Mesodermal cell (in vitro differentiated cells): ENCODE results near the gene SZT2.
"Not testable (repeated sequence)": the region's sequence is repeated elsewhere in the genome, so short reads cannot be mapped to it uniquely, and the experiment has no call there.

Source experiments
- H3K27ac ChIP-seq: 2 replicates; pipeline ENCODE4 v1.7.0; 2013; ENCODE audit warnings: mild to moderate bottlenecking, low read depth, low read length, moderate library complexity; ENCODE audit not compliant: severe bottlenecking
- H3K36me3 ChIP-seq: 2 replicates; pipeline ENCODE4 v1.7.1; 2013; ENCODE audit warnings: mild to moderate bottlenecking, low read length, moderate library complexity; ENCODE audit not compliant: control insufficient read depth, insufficient read depth
- H3K4me1 ChIP-seq: one replicate; pipeline ENCODE4 v1.7.1; 2013; ENCODE audit warnings: mild to moderate bottlenecking, low read length; ENCODE audit not compliant: insufficient read depth, control insufficient read depth, poor library complexity, severe bottlenecking
- H3K4me3 ChIP-seq: 2 replicates; pipeline ENCODE4 v1.7.0; 2013; ENCODE audit warnings: low read length, control low read depth, mild to moderate bottlenecking; ENCODE audit not compliant: insufficient read depth, poor library complexity, severe bottlenecking; ENCODE audit errors: extremely low read depth
- H3K9me3 ChIP-seq: 2 replicates; pipeline ENCODE4 v1.7.1; 2013; ENCODE audit warnings: mild to moderate bottlenecking, low read length, moderate library complexity; ENCODE audit not compliant: control insufficient read depth
- WGBS, 2 experiments: methylation state at CpG; one replicate each; pipeline ENCODE4 v1.1.5; 2013; ENCODE audit warnings: missing lambda C conversion rate in 2 of 2; ENCODE audit not compliant: insufficient coverage in 2 of 2; 5-methylcytosine and 5-hydroxymethylcytosine counted together

Gene SZT2

DNA sequence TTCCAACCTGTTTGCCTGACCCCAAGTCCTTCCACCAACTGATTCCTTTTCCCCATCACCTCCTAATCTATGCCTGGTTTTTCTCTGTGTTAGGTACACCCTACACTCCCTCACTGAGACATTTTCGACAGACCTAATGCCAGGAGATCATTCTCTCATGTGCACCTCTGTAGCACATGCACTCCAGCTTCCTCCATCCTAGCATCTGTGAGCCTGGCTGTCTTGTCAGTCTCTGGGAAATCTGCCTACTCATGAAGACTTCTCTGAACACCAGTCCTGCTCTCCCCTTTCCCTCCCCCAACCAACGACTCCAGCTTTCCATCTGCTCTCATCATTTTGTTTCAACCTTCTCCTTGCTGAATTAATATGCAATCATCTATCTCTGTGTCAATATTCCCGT lies 1.1 kb upstream of the SZT2 start:
- H3K27ac ChIP-seq, result no peak overlapping the region
- H3K4me1 ChIP-seq, result peaks cover 11% of the 10 kb centered on the region
- no peaks in the 10 kb centered on the region for H3K9me3 ChIP-seq
- H3K4me3 ChIP-seq, result peak overlapping the region; percentile 96
- WGBS, 2 experiments, result 80 to 85% methylated on average over 3 of the region's 3 CpGs
- peaks cover 50% of the 10 kb centered on the region for H3K36me3 ChIP-seq

- Histone ChIP-seq H3K4me3 (no peak overlapping the region), H3K27ac (no peak overlapping the region), H3K36me3 (peaks cover 27% of the 10 kb centered on the region), H3K9me3 (no peaks in the 10 kb centered on the region), H3K4me1 (peaks cover 11% of the 10 kb centered on the region)
- WGBS, 2 experiments, result 87 to 95% methylated on average over 2 of the region's 3 CpGs
These were observed 3.0 kb downstream of the SZT2 start for GRCh38 chr1:43392702-43393101.

GRCh38 chr1:43395523-43395922 lies 5.8 kb downstream of the SZT2 start:
- H3K36me3 ChIP-seq, result peaks cover 17% of the 10 kb centered on the region
- H3K4me1 ChIP-seq, result peaks cover 4% of the 10 kb centered on the region
- no peak overlapping the region for H3K27ac ChIP-seq
- 93 to 100% methylated on average over 1 to 3 of the region's 4 CpGs for WGBS, 2 experiments
- H3K4me3 ChIP-seq, result no peak overlapping the region
- H3K9me3 ChIP-seq, result no peaks in the 10 kb centered on the region

DNA sequence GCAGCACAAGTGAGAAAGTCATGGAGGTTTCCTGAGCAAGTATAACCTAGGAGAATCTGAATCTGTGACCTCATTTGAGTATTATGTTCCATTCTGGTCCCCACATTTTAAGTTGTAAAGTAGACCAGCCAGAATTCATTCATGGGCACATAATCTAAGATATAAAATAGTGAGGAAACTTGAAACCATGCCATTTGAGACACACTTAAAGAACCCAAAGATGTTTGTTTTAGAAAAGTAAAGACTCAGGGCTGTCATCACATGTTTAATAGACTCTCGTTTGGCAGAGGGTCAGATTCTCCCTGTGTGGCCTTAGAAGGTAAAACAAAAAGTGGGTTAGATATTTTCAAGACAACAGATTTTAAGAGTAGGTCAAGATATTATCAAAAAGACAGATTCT lies 6.4 kb downstream of the SZT2 start:
- H3K27ac ChIP-seq, result no peak overlapping the region
- H3K4me3 ChIP-seq, result no peak overlapping the region
- no peaks in the 10 kb centered on the region for H3K4me1 ChIP-seq
- 83% methylated on average over 1 of the region's 1 CpG; no CpG with 5 or more reads in 1 of the 2 experiments for WGBS, 2 experiments
- H3K9me3 ChIP-seq, result no peaks in the 10 kb centered on the region
- peaks cover 20% of the 10 kb centered on the region for H3K36me3 ChIP-seq

GRCh38 chr1:43398227-43398626 lies 8.5 kb downstream of the SZT2 start:
- Histone ChIP-seq H3K4me3 (no peak overlapping the region), H3K36me3 (peaks cover 24% of the 10 kb centered on the region), H3K4me1 (no peaks in the 10 kb centered on the region), H3K27ac (no peak overlapping the region), H3K9me3 (no peaks in the 10 kb centered on the region)
- WGBS, 2 experiments, result 100% methylated on average over 2 of the region's 3 CpGs

GRCh38 chr1:43400441-43400840 lies 10.7 kb downstream of the SZT2 start:
- peaks cover 33% of the 10 kb centered on the region for H3K36me3 ChIP-seq
- WGBS, 2 experiments, result 97 to 100% methylated on average over 2 to 7 of the region's 9 CpGs
- H3K9me3 ChIP-seq, H3K4me1 ChIP-seq, H3K4me3 ChIP-seq, H3K27ac ChIP-seq: not testable (repeated sequence)

DNA sequence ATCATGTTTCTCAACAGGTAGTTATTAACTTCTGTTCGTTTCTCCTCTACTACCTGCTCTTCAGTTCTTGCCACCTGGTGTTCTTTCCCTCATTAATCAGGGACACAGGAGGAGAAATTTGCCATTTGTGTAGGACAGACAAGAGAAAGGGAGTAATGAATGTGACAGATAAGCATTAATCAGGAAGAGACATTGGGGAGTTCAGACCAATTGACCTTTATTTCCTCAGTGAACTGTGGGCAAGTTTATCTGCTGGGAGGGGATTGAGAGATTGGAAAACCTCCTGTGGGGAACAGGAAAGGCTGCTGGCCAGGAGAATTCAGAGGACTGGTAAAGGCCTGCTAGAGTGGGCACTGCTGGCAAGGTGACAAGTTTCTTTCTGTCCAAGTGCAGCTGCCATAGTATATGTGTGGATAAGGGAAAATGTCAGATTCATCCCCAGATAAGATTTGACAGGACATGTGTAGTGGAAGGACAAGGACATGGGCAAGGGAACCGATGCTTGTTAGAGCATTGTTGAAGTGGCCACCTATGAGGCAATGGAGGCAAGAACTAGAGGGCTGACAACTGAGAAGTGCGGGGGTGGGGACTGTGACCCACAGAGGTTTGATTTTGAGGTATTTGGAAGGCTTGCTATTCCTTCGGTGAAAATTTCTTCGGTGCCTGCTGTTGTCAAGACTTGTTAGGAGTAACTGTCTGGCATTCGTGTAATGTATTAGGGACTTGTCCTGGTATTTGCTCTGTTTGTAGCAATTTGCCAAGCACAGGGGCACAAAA lies 12.6 kb downstream of the SZT2 start:
- no peaks in the 10 kb centered on the region for H3K9me3 ChIP-seq
- H3K27ac ChIP-seq, result no peak overlapping the region
- peaks cover 45% of the 10 kb centered on the region for H3K36me3 ChIP-seq
- no peak overlapping the region for H3K4me3 ChIP-seq
- no peaks in the 10 kb centered on the region for H3K4me1 ChIP-seq
- WGBS, 2 experiments, result 94 to 100% methylated on average over 4 to 5 of the region's 6 CpGs

DNA sequence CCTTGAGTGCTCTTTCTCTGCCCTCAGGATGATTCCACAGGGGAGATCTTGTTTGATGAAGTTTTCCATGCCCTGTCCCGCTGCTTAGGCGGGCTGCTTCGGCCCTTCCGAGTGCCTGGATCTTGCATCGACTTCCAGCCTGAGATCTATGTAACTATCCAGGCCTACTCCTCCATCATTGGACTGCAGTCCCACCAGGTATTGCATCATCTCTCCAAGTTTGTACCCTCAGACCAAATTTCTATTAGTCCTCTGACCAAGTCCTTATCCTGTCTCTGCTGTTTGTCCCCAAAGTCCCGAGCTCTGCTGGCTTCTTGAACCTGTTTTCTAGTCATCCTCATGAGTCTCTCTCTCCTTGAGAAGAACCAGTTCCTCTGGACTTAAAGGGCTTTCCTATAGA lies 14.7 kb downstream of the SZT2 start:
- no peak overlapping the region for H3K27ac ChIP-seq
- H3K4me3 ChIP-seq, result no peak overlapping the region
- H3K36me3 ChIP-seq, result peaks cover 64% of the 10 kb centered on the region
- no peaks in the 10 kb centered on the region for H3K4me1 ChIP-seq
- no peaks in the 10 kb centered on the region for H3K9me3 ChIP-seq
- WGBS, 2 experiments, result 97 to 98% methylated on average over 6 of the region's 6 CpGs

DNA sequence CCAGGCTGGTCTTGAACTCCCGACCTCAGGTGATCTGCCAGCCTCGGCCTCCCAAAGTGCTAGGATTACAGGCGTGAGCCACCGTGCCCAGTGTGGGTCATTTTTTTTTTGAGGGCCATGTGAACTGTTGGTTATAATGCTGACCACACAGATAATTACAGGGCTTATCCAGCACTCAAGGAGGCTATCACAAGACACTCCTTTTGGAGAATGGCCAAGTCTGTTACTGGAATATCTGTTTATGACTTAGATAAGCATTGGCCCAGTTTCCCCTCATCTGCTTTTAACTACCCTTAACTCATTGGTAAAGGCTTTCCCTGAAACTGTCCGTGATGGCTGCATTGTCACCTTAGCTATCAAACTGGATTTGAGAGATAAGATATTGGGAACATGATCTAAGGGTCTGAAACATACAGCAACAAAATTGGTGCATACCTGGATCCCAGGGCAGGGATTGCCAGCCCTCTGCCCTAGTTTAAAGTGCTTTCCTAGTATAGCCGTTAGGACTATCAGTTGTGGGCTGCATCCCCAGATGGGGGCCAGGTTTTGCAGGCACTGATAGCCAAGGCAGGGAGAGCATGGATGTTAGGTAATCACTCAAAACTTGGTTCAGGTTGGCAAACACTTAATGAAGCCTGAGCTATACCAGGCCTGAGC lies 15.6 kb downstream of the SZT2 start:
- Histone ChIP-seq H3K27ac (no peak overlapping the region), H3K9me3 (no peaks in the 10 kb centered on the region), H3K36me3 (peaks cover 69% of the 10 kb centered on the region), H3K4me1 (no peaks in the 10 kb centered on the region), H3K4me3 (no peak overlapping the region)
- WGBS, 2 experiments, result 90% methylated on average over 1 of the region's 6 CpGs

DNA sequence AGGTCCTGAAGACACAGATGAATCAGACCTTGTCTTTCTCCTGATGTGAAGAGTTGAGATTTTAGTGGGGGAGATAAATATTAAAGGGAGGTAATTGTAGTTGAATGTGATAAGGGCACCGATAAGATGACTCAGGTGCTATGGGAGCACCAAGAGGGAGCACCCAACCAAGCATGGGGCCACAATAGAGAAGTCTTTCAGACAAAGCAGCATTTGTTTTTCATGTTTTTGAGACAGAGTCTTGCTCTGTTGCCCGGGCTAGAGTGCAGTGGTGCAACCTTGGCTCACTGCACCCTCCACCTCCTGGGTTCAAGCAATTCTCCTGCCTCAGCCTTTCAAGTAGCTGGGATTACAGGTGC lies 16.2 kb downstream of the SZT2 start:
- Histone ChIP-seq H3K4me3 (no peak overlapping the region), H3K36me3 (peaks cover 70% of the 10 kb centered on the region), H3K27ac (no peak overlapping the region), H3K9me3 (no peaks in the 10 kb centered on the region), H3K4me1 (no peaks in the 10 kb centered on the region)
- 85 to 95% methylated on average over 2 of the region's 2 CpGs for WGBS, 2 experiments

DNA sequence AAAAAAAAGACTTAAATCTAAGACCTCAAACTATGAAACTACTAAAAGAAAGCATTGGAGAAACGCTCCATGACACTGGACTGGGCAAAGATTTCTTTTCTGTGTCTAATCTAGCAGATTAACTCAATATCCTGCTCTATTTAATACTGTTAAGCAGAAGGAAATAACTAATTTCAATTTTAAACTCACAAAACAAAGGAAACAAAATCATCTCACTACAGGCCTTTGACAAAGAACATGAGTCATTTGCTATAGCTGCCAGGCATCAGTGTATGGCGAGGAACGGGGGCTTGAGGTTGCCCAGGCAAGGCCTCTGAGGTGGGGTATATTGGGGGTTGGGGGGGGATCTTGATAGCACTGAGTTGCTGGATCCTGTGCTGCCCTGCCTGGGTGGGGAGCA lies 20.9 kb downstream of the SZT2 start:
- Histone ChIP-seq H3K27ac (no peak overlapping the region), H3K36me3 (peaks cover 56% of the 10 kb centered on the region), H3K4me1 (no peaks in the 10 kb centered on the region), H3K4me3 (no peak overlapping the region), H3K9me3 (no peaks in the 10 kb centered on the region)
- 100% methylated on average over 1 of the region's 3 CpGs for WGBS, 2 experiments
